ENCODE results near the gene ATP9A.
"Not testable (repeated sequence)": the region's sequence is repeated elsewhere in the genome, so short reads cannot be mapped to it uniquely, and the experiment has no call there.

ATP9A gene

DNA sequence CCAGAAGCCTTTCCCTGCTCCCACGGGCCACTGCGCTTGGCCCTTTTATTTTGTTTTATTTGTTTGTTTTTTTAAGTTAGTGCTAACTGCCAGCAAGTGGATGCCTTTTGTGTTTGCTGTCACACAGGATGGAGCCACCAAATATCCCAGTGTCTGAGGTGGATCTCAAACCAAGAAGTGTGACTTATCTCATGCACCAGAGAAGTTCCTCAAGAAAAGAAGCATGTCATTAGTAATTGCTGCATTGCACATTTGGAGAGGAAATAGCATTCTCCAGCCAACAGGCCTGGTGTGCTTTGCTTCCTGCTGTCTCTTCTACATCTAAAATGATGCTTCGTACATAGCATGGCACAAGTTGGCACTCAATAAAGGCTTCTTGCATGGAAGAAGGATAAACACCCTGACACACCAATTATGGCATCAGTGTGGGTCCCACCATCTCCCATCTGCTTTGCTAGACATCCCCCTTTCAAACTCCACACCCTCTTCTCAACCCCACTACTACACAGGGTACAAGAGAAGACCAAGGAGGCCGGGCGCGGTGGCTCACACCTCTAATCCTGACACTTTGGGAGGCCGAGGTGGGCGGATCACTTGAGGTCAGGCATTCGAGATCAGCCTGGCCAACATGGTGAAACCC, 1.9 kb upstream of the ATP9A start:
- TF ChIP-seq, protein P1, sequence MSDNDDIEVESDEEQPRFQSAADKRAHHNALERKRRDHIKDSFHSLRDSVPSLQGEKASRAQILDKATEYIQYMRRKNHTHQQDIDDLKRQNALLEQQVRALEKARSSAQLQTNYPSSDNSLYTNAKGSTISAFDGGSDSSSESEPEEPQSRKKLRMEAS (IDR thresholded peaks at IDR 0.05; ENCODE audit: low read depth, low read length): no peak
- TF ChIP-seq, protein P2, sequence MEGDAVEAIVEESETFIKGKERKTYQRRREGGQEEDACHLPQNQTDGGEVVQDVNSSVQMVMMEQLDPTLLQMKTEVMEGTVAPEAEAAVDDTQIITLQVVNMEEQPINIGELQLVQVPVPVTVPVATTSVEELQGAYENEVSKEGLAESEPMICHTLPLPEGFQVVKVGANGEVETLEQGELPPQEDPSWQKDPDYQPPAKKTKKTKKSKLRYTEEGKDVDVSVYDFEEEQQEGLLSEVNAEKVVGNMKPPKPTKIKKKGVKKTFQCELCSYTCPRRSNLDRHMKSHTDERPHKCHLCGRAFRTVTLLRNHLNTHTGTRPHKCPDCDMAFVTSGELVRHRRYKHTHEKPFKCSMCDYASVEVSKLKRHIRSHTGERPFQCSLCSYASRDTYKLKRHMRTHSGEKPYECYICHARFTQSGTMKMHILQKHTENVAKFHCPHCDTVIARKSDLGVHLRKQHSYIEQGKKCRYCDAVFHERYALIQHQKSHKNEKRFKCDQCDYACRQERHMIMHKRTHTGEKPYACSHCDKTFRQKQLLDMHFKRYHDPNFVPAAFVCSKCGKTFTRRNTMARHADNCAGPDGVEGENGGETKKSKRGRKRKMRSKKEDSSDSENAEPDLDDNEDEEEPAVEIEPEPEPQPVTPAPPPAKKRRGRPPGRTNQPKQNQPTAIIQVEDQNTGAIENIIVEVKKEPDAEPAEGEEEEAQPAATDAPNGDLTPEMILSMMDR (IDR thresholded peaks at IDR 0.05; ENCODE audit: low read depth, low read length): no peak
- TF ChIP-seq MYC (IDR thresholded peaks at IDR 0.05; ENCODE audit: low read depth, low read length) (no peak), POLR2A (IDR thresholded peaks at IDR 0.05; ENCODE audit: extremely low read depth, insufficient read length) (no peak)
- DNase-seq (ENCODE audit: low read depth): no peak
- no peak overlapping the region for H3K4me3 ChIP-seq (ENCODE audit: low read depth, low read length)

DNA sequence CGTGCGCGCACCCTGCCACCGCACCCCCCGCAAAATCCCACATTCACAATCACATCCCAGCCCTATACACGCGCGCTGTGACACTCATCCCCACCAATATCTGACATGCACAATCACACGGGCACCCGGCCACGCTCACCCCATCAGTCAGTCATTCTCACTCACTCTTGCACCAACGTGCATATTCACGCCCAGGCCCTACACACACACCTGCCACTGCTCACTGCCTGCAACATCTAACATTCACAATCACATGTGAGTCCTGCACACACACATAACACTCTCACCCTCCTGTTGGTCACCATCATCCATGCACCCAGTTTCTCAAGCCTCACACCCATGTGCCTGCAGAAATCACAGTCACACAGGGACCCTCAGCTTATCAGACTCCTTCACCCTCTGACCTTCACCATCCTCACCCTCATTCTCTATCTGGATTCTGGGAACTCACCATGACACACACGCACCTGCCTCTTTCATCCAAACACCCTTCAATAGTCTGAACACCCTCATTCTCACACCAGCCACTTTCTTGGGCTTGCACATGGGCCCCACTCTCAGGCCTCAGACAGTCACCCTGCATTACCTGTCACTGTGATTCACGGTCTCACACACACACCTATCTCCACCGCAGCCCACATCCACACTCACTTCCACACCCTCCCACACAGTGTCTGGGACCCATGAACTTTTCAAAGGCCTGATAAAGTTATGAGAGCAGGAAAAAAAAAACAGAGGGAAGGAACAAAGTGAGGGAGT, 748 bp upstream of the ATP9A start:
- no peak for TF ChIP-seq MYC (IDR thresholded peaks at IDR 0.05; ENCODE audit: low read depth, low read length)
- TF ChIP-seq, protein P1 (IDR thresholded peaks at IDR 0.05; ENCODE audit: low read depth, low read length): no peak
- no peak for TF ChIP-seq POLR2A (IDR thresholded peaks at IDR 0.05; ENCODE audit: extremely low read depth, insufficient read length)
- TF ChIP-seq, protein P2 (IDR thresholded peaks at IDR 0.05; ENCODE audit: low read depth, low read length): no peak

DNA sequence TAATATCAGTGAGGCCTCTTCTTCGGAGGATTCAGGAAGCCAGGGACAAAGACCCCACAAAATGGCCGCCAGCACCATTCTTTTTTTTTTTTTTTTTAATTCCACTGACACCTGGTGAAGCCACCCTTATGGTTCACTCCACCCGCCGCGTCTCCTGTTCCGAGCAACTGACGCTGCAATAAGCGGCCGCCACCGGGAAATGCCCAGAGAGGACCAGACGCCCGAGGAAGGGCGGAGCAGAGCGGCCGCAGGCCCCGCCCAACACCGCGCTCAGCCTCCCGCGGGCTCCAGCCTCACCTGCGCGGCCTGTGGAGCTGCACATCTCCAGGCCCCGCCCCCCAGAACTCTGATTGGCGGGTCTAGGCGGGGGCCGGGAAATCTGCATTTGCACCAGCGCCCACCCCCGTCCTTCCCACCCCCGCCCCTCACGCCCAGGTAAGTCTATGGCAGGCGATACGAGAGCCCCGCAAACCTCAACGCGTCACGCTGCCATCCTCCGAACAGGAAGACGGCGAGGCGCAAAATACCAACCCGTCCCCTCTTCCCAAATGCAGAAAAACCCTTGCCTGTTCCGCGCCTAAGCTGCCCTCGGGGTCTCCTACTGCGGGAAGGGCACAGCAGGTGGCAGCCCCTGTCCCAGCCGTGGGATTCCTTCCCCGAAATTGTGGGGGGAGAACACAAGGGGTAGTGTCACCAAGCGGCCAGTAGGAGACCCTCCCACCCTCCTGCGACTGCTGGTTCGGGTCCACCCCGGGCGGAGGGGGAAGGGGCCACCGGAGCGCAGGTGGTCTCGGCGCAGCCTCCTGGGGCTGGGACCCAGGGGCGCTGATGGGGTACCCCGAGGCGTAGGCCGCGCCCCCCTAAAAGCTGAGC, 960 bp downstream of the ATP9A start:
- no peak overlapping the region for H3K4me3 ChIP-seq (ENCODE audit: low read depth, low read length)
- DNase-seq (ENCODE audit: low read depth): no peak
- TF ChIP-seq POLR2A (IDR thresholded peaks at IDR 0.05; ENCODE audit: extremely low read depth, insufficient read length): no peak
- TF ChIP-seq MYC (IDR thresholded peaks at IDR 0.05; ENCODE audit: low read depth, low read length): no peak
- TF ChIP-seq, protein P2 (IDR thresholded peaks at IDR 0.05; ENCODE audit: low read depth, low read length): no peak
- TF ChIP-seq, protein P1 (IDR thresholded peaks at IDR 0.05; ENCODE audit: low read depth, low read length): no peak

More for the DNA sequence above, 748 bp upstream of the ATP9A start:
- DNase-seq (ENCODE audit: low read depth): no peak
- H3K4me3 ChIP-seq (ENCODE audit: low read depth, low read length): no peak overlapping the region

DNA sequence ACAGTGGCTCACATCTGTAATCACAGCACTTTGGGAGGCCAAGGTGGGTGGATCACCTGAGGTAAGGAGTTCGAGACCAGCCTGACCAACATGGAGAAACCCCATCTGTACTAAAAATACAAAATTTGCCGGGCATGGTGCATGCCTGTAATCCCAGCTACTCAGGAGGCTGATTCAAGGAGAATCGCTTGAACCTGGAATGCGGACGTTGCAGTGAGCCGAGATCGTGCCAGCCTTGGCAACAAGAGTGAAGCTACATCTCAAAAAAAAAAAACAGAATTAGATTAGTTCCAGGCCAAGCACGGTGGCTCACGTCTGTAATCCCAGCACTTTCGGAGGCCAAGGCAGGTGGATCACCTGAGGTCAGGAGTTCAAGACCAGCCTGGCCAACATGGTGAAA, 2.8 kb downstream of the ATP9A start:
- not testable (repeated sequence) for DNase-seq (ENCODE audit: low read depth)

DNA sequence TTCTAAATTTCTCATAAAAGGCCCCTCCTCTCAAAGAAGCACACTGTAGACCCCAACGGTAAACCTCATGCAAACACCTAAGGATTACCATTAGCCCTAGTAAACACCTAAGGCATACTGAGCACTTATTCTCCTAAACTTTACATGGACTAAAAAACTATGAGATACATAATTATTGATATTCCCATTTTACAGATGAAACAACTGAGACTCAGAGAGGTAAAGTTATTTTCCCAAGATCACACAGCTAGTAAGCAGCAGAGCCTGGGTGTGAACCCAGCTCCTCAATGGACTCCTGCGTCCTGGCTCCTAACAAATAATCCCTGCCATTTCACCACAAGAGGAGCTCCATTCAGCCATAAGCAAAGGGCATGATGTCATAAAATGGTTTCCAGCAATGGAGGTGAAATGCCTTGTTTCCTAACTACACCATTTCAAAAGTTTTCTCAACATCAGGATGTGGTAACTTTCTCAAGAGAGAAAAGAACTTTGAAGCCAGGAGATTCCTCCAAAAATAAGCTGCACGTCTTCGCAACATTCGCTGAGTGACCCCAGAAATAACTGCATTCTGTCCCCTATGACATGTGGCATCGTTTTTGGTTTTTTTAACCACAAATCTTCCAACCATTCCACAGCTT, 4.1 kb downstream of the ATP9A start:
- no peak for TF ChIP-seq MYC (IDR thresholded peaks at IDR 0.05; ENCODE audit: low read depth, low read length)
- TF ChIP-seq, protein P1 (IDR thresholded peaks at IDR 0.05; ENCODE audit: low read depth, low read length): no peak
- TF ChIP-seq, protein P2 (IDR thresholded peaks at IDR 0.05; ENCODE audit: low read depth, low read length): no peak
- H3K4me3 ChIP-seq (ENCODE audit: low read depth, low read length): no peak overlapping the region
- peak; percentile 58 for DNase-seq (ENCODE audit: low read depth)

More for the DNA sequence above, 2.8 kb downstream of the ATP9A start:
- H3K4me3 ChIP-seq (ENCODE audit: low read depth, low read length): not testable (repeated sequence)
